K562 (cell line): ENCODE measurements around the gene HSPA4. TPM values are rescaled to one million over a fixed set of nuclear protein-coding genes. Genes with fewer than 3 reads are reported as not detected.

Experiments used
- ATAC-seq: fragments of 200-7000 bp; cut with Tn5 transposase; 3 replicates; pipeline ENCODE4 v1.9.1; 2020; ENCODE audit warnings: moderate library complexity
- BruUV-seq: library from RNA; stranded (reverse); fragments of 400-500 nt; replicated peaks from 2 replicates; lab custom pipeline; 2021; lab: Mats Ljungman, UMichigan
- CTCF ChIA-PET: fragments of 300-600 bp; formaldehyde crosslinking; extraction: SDS; loops from one replicate; lab custom pipeline; 2021; ENCODE audit warnings: low intra/inter-chr PET ratio; lab: Yijun Ruan, JAX
- POLR2A ChIA-PET: fragments of 300-600, 350-650 bp; sonication (Branson Sonifier 250); formaldehyde crosslinking; extraction: SDS; loops from one replicate; lab custom pipeline; 2021; ENCODE audit warnings: antibody characterized with exemption, inconsistent platforms; lab: Yijun Ruan, JAX
- DNase-seq, 4 experiments: peaks; one replicate each; pipeline versions ENCODE4 v3.0.0 to v3.0.0-alpha.2; 2011 to 2018; ENCODE audit warnings: low spot score in 3 of 4, mixed read lengths in 3 of 4; ENCODE audit errors: extremely low read depth in 1 of 4
- FAIRE-seq: peaks from 2 replicates; lab custom pipeline; 2011; peaks lifted over from hg19 to GRCh38; lab: Jason Lieb, UNC
- H2AFZ ChIP-seq: 2 replicates; pipeline ENCODE4 v1.6.0; 2011; ENCODE audit warnings: low read depth, low read length, control low read depth, inconsistent platforms
- H3K27ac ChIP-seq: fragments of 200-600 bp; 3 replicates; pipeline ENCODE4 v1.8.0; 2011; ENCODE audit warnings: low read depth, mild to moderate bottlenecking, control low read depth, inconsistent platforms, low read length, moderate library complexity, mixed read lengths; ENCODE audit errors: extremely low read depth
- H3K27me3 ChIP-seq, 2 experiments: fragments of 300-600 bp in 1 of 2; 2 replicates in 1 of 2; 3 replicates in 1 of 2; pipeline versions ENCODE4 v1.6.0 to v1.8.0; 2011; ENCODE audit warnings: inconsistent platforms in 2 of 2, low read length in 2 of 2, mild to moderate bottlenecking in 1 of 2, mixed read lengths in 1 of 2, moderate library complexity in 1 of 2; ENCODE audit not compliant: control insufficient read depth in 2 of 2, insufficient read depth in 2 of 2
- H3K36me3 ChIP-seq: fragments of 300-600 bp; 3 replicates; pipeline ENCODE4 v1.8.0; 2011; ENCODE audit warnings: mild to moderate bottlenecking, low read length, inconsistent platforms; ENCODE audit not compliant: control insufficient read depth, insufficient read depth
- H3K4me1 ChIP-seq, 2 experiments: fragments of 200-600 bp in 1 of 2; replicated peaks in 1 of 2; 2 replicates in 1 of 2; 3 replicates in 1 of 2; pipeline versions ENCODE4 v1.5.1 to v1.8.0; 2011; ENCODE audit warnings: inconsistent platforms in 2 of 2, low read length in 2 of 2, mild to moderate bottlenecking in 1 of 2, mixed read lengths in 1 of 2, moderate library complexity in 1 of 2; ENCODE audit not compliant: control insufficient read depth in 2 of 2, insufficient read depth in 2 of 2
- H3K4me2 ChIP-seq: 2 replicates; pipeline ENCODE4 v1.6.1; 2011; ENCODE audit warnings: low read length, control low read depth, inconsistent platforms, mixed read lengths; ENCODE audit not compliant: insufficient read depth
- H3K4me3 ChIP-seq: fragments of 200-600 bp; sonication (generic), shearing (Covaris generic); 2 replicates; pipeline ENCODE4 v1.5.1; 2016; ENCODE audit warnings: control low read depth, inconsistent platforms
- H3K79me2 ChIP-seq: fragments of 200-600 bp; 3 replicates; pipeline ENCODE4 v1.8.0; 2011; ENCODE audit warnings: low read length, inconsistent platforms; ENCODE audit not compliant: control insufficient read depth, insufficient read depth
- H3K9ac ChIP-seq, 2 experiments: 2 replicates each; pipeline versions ENCODE4 v1.6.0 to v1.6.1; 2011; ENCODE audit warnings: low read depth in 2 of 2, low read length in 2 of 2, control low read depth in 1 of 2, inconsistent platforms in 1 of 2, mild to moderate bottlenecking in 1 of 2, mixed read lengths in 1 of 2; ENCODE audit not compliant: insufficient read depth in 1 of 2
- H3K9me1 ChIP-seq: one replicate; pipeline ENCODE4 v1.6.0; 2011; ENCODE audit warnings: inconsistent platforms, mild to moderate bottlenecking, low read length, moderate library complexity; ENCODE audit not compliant: control insufficient read depth, insufficient read depth
- H3K9me3 ChIP-seq: replicated peaks from 2 replicates; pipeline ENCODE4 v1.5.1; 2011; ENCODE audit warnings: low read depth, low read length, inconsistent platforms; ENCODE audit not compliant: control insufficient read depth, insufficient read depth
- H4K20me1 ChIP-seq: replicated peaks from 2 replicates; pipeline ENCODE4 v1.6.1; 2011; ENCODE audit warnings: low read length, inconsistent platforms, mixed read lengths; ENCODE audit not compliant: control insufficient read depth, insufficient read depth
- KDM2B ChIP-seq: fragments of 250-450 bp; sonication (Bioruptor Pico); IDR thresholded peaks from 2 replicates; pipeline ENCODE4 v1.8.0; 2021; ENCODE audit warnings: mild to moderate bottlenecking, moderate library complexity
- RAD21 ChIP-seq, 2 experiments: fragments of 250-450 bp in 1 of 2; fragments of 450-650 bp in 1 of 2; sonication (Bioruptor Pico) in 1 of 2; formaldehyde crosslinking in 1 of 2; IDR thresholded peaks in 1 of 2; conservative IDR thresholded peaks in 1 of 2; 2 replicates each; pipeline versions ENCODE4 v1.4.0 to v1.8.0; 2020 to 2022; ENCODE audit warnings: mild to moderate bottlenecking in 2 of 2, moderate library complexity in 1 of 2
- ZNF354B ChIP-seq: fragments of 250-450 bp; sonication (Bioruptor Pico); IDR thresholded peaks from 2 replicates; pipeline ENCODE4 v1.4.0; 2020
- ZNF431 ChIP-seq: sonication (generic); formaldehyde crosslinking; IDR thresholded peaks from 2 replicates; pipeline ENCODE4 v1.8.0; 2022; ENCODE audit warnings: mild to moderate bottlenecking, missing genetic modification reagents
- WGBS: fragments of 100-300 bp; shearing (Covaris generic); methylation state at CpG from one replicate; pipeline ENCODE4 v1.1.6; 2016; ENCODE audit warnings: low coverage, mixed read lengths; ENCODE audit not compliant: insufficient coverage; ENCODE audit errors: missing lambda C conversion rate; 5-methylcytosine and 5-hydroxymethylcytosine counted together
- in situ Hi-C: fragments of 300-500 bp; cut with MboI; formaldehyde crosslinking; loops from 4 replicates; pipeline ENCODE4 v1.15.0; 2018; ENCODE audit warnings: inconsistent platforms, mixed read lengths
- intact Hi-C: fragments of 100-400 bp; cut with micrococcal nuclease; formaldehyde crosslinking; loops from 2 replicates; pipeline ENCODE4 v1.14.2; 2022
- polyA plus RNA-seq, 8 experiments: library from polyadenylated mRNA; depleted of rRNA in 4 of 8; stranded (reverse) in 5 of 8; unstranded in 3 of 8; fragments of >200 nt; fragmentation: Nextera tagmentation in 2 of 8; fragmentation: Illumina TruSeq in 1 of 8; extraction: Ambion mirVana in 2 of 8; extraction: Trizol in 1 of 8; gene quantifications; 2 replicates each; pipeline versions ENCODE4 v1.2.1 to v1.2.3, GENCODE V29; 2011 to 2014; ENCODE audit warnings: inconsistent platforms in 1 of 8, missing spikeins in 1 of 8
- total RNA-seq, 7 experiments: library from RNA; depleted of rRNA in 6 of 7; stranded (reverse); fragments of >200 nt in 6 of 7; fragmentation: Illumina TruSeq in 2 of 7; extraction: Trizol in 2 of 7; gene quantifications; 2 replicates each; pipeline versions ENCODE4 v1.2.1 to v1.2.3, GENCODE V29; 2011 to 2021; ENCODE audit warnings: low replicate concordance in 1 of 7
- TF ChIP-seq, protein P1 (sequence below): fragments of 250-450 bp; sonication (Bioruptor Pico); IDR thresholded peaks from 2 replicates; pipeline ENCODE4 v1.5.0; 2021; ENCODE audit warnings: mild to moderate bottlenecking, moderate library complexity
- TF ChIP-seq, protein P2 (sequence below), 2 experiments: fragments of 450-650 bp; IDR thresholded peaks; 2 replicates each; pipeline ENCODE4 v1.6.1; 2016; ENCODE audit warnings: mild to moderate bottlenecking in 2 of 2, borderline replicate concordance in 1 of 2, low read depth in 1 of 2, moderate library complexity in 1 of 2
- TF ChIP-seq, protein P3 (sequence below): fragments of 250-450 bp; sonication (Bioruptor Pico); IDR thresholded peaks from 2 replicates; pipeline ENCODE4 v1.5.0; 2020; ENCODE audit warnings: mild to moderate bottlenecking, borderline replicate concordance

The HSPA4 gene
- total and polyA plus RNA-seq, 9 of the 15 experiments (the other 6 are each of a cell fraction or from before 2014, with no cell fraction given) = 90.3 to 286 (median 148) TPM

DNA sequence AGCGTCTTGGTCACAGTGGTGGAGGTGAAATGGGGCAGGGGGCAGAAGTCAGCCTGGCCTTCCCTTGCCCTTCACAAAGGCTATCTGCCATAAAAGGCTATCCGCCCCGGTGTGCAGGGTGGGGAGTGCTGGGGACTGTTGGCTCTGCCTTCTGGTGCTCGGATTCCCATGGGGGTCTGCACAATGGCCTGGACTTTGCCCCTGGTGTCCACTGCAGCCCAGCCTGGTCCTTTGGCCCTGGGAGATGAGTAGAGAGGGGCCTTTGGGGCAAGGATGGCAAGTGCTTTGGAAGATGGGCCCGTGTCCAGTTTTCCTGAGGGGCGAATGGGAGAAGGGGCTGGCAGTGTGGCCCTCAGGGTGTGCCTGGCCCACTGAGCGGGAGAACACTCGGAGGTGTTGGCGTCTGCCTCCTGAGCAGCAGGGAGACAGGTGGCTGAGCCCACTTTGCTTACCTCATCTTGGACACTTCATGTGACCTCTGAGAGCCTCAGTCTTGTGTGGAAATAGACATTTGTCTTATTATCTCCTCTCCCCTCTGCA, 69.9 kb downstream of the HSPA4 start:
- in situ Hi-C loops = loop anchor here (5.0 to 25.0 kb wide), 2 partner anchors 126 to 341 kb away; no protein-coding TSS in a partner anchor
- H3K9ac ChIP-seq = no peak overlapping the region
- 2% methylated on average over 9 of the region's 9 CpGs for WGBS
- no peaks in the 10 kb centered on the region for H3K9me3 ChIP-seq
- ATAC-seq = no peak
- no peak overlapping the region for H3K4me2 ChIP-seq
- DNase-seq = no peak
- no peaks in the 10 kb centered on the region for H3K36me3 ChIP-seq
- no peak overlapping the region for H3K4me3 ChIP-seq
- no peaks in the 10 kb centered on the region for H3K79me2 ChIP-seq
- no peak overlapping the region for H2AFZ ChIP-seq
- intact Hi-C loops = no loop called here
- H3K27me3 ChIP-seq = peaks cover 24 to 58% of the 10 kb centered on the region in 2 experiments; a peak in 3 of 5 replicates
- H3K27ac ChIP-seq = no peak overlapping the region
- ChIA-PET CTCF (no interaction called here), POLR2A (interaction anchor here (0.7 kb wide), 1 partner anchor 165 kb away, joined by 3 read pairs; no protein-coding TSS in a partner anchor)
- BruUV-seq = no TSS peak
- H3K4me1 ChIP-seq = 0 out of 5 replicates have a peak, but pooled peaks cover 0 to 3% of the 10 kb centered on the region in 2 experiments
- no peaks in the 10 kb centered on the region for H3K9me1 ChIP-seq
- H4K20me1 ChIP-seq = no peaks in the 10 kb centered on the region
- no peak for FAIRE-seq
- TF ChIP-seq RAD21 (CRISPR knock-in tag; conservative IDR thresholded peaks at IDR 0.05 in 1 of 2, IDR thresholded peaks at IDR 0.05 in 1 of 2) = no peak
- no peak for TF ChIP-seq KDM2B
- TF ChIP-seq, protein P1, sequence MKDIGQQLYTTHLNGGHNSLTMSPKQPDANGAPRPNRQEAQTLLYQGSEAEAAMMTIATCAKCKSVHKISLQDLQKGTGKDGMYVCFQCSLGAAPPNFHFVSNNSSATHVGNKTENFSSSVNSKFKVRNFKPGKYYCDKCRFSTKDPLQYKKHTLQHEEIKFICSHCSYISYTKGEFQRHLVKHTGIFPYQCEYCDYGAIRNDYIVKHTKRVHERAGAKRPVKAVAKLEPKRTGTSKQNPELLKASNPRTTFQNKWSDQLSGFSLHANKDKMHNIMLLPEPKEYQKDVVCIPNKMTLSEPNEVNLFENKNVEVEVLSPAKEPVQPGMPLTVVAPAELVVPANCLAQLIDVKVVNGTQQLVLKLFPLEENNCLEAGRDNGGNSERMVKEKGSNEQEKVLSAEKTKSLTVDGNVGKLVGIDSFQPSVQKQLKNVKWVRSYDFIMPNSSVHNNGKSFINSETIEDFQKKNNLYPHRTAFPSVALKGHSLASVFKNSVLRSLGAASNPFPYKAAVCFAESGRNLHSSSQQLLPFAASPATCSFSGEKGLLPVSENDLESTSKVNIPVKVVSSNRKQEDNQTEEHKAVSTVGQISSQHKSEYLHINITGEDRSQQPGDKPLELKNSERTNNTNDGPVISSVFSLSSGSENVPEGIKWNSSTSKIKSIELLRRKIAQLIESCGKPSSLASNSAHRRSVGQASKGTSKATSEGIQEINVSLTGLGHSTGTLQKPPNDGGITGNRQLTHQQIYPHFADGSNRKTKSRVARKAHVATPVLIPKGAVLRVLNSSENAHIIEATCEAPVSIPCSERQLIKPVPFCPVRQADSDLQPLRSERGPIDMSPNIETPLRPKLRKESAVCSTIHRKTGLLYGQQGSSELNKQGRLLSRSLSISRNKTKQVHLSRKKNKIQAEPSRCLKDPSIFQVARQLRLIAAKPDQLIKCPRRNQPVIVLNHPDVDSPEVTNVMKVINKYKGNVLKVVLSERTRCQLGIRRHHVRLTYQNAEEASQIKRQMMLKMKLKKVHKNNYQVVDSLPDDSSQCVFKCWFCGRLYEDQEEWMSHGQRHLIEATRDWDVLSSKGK (CRISPR knock-in tag) = no peak
- TF ChIP-seq, protein P2, sequence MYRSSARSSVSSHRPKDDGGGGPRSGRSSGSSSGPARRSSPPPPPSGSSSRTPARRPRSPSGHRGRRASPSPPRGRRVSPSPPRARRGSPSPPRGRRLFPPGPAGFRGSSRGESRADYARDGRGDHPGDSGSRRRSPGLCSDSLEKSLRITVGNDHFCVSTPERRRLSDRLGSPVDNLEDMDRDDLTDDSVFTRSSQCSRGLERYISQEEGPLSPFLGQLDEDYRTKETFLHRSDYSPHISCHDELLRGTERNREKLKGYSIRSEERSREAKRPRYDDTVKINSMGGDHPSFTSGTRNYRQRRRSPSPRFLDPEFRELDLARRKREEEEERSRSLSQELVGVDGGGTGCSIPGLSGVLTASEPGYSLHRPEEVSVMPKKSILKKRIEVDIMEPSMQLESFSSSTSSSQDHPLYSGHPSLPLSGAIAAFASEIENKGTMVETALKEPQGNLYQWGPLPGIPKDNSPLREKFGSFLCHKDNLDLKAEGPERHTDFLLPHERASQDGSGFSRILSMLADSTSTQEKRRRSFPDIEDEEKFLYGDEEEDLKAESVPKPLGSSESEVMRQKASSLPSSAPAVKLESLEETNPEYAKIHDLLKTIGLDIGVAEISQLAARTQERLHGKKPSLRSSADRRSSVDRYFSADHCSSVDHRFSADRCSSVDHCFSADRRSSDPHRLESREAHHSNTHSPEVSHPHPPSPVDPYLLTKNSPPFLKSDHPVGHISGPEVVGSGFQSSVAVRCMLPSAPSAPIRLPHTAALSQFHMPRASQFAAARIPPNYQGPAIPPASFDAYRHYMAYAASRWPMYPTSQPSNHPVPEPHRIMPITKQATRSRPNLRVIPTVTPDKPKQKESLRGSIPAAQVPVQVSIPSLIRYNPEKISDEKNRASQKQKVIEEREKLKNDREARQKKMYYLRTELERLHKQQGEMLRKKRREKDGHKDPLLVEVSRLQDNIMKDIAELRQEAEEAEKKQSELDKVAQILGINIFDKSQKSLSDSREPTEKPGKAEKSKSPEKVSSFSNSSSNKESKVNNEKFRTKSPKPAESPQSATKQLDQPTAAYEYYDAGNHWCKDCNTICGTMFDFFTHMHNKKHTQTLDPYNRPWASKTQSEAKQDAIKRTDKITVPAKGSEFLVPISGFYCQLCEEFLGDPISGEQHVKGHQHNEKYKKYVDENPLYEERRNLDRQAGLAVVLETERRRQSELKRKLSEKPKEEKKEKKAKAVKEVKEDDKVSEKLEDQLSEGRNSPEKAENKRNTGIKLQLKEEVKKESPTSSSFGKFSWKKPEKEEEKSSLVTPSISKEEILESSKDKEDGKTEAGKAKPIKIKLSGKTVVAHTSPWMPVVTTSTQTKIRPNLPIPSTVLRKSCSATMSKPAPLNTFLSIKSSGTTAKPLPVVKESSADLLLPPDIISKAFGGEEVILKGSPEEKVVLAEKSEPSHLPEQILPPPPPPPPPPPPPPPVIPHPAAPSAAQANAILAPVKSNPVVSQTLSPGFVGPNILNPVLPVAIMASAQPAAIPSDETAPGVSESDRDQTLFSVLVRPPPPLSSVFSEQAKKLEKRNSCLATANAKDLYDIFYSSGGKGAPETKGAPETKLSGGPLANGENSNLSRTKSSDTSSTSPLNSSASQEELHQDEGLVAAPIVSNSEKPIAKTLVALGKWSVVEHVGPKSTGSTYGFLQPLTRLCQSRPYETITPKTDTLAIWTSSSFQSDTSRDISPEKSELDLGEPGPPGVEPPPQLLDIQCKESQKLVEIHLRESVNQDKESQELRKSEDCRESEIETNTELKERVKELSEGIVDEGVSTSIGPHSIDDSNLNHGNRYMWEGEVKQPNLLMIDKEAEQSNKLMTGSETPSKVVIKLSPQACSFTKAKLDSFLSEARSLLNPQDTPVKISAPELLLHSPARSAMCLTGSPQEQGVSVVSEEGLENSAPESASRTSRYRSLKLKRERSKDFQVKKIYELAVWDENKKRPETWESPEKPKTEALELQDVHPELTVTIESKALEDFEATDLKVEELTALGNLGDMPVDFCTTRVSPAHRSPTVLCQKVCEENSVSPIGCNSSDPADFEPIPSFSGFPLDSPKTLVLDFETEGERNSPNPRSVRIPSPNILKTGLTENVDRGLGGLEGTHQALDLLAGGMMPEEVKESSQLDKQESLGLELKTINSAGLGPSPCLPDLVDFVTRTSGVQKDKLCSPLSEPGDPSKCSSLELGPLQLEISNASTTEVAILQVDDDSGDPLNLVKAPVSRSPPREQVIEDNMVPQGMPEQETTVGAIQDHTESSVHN (IDR thresholded peaks at IDR 0.05; ENCODE audit: borderline replicate concordance in 1 of 2, low read depth in 1 of 2) = no peak
- no peak for TF ChIP-seq ZNF431 (CRISPR knock-in tag)
- no peak for TF ChIP-seq ZNF354B (CRISPR knock-in tag)
- TF ChIP-seq, protein P3, sequence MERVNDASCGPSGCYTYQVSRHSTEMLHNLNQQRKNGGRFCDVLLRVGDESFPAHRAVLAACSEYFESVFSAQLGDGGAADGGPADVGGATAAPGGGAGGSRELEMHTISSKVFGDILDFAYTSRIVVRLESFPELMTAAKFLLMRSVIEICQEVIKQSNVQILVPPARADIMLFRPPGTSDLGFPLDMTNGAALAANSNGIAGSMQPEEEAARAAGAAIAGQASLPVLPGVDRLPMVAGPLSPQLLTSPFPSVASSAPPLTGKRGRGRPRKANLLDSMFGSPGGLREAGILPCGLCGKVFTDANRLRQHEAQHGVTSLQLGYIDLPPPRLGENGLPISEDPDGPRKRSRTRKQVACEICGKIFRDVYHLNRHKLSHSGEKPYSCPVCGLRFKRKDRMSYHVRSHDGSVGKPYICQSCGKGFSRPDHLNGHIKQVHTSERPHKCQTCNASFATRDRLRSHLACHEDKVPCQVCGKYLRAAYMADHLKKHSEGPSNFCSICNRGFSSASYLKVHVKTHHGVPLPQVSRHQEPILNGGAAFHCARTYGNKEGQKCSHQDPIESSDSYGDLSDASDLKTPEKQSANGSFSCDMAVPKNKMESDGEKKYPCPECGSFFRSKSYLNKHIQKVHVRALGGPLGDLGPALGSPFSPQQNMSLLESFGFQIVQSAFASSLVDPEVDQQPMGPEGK (CRISPR knock-in tag) = no peak
